K562 (cell line): ENCODE measurements around the gene ALKBH4. TPM values are rescaled to one million over a fixed set of nuclear protein-coding genes. Genes with fewer than 3 reads are reported as not detected.

Experiments used
- ATAC-seq: fragments of 200-7000 bp; cut with Tn5 transposase; 3 replicates; pipeline ENCODE4 v1.9.1; 2020; ENCODE audit warnings: moderate library complexity
- BruUV-seq: library from RNA; stranded (reverse); fragments of 400-500 nt; replicated peaks from 2 replicates; lab custom pipeline; 2021; lab: Mats Ljungman, UMichigan
- CTCF ChIA-PET: fragments of 300-600 bp; formaldehyde crosslinking; extraction: SDS; loops from one replicate; lab custom pipeline; 2021; ENCODE audit warnings: low intra/inter-chr PET ratio; lab: Yijun Ruan, JAX
- POLR2A ChIA-PET: fragments of 300-600, 350-650 bp; sonication (Branson Sonifier 250); formaldehyde crosslinking; extraction: SDS; loops from one replicate; lab custom pipeline; 2021; ENCODE audit warnings: antibody characterized with exemption, inconsistent platforms; lab: Yijun Ruan, JAX
- DNase-seq, 4 experiments: peaks; one replicate each; pipeline versions ENCODE4 v3.0.0 to v3.0.0-alpha.2; 2011 to 2018; ENCODE audit warnings: low spot score in 3 of 4, mixed read lengths in 3 of 4; ENCODE audit errors: extremely low read depth in 1 of 4
- FAIRE-seq: peaks from 2 replicates; lab custom pipeline; 2011; peaks lifted over from hg19 to GRCh38; lab: Jason Lieb, UNC
- H2AFZ ChIP-seq: 2 replicates; pipeline ENCODE4 v1.6.0; 2011; ENCODE audit warnings: low read depth, low read length, control low read depth, inconsistent platforms
- H3K27ac ChIP-seq: fragments of 200-600 bp; 3 replicates; pipeline ENCODE4 v1.8.0; 2011; ENCODE audit warnings: low read depth, mild to moderate bottlenecking, control low read depth, inconsistent platforms, low read length, moderate library complexity, mixed read lengths; ENCODE audit errors: extremely low read depth
- H3K27me3 ChIP-seq, 2 experiments: fragments of 300-600 bp in 1 of 2; 2 replicates in 1 of 2; 3 replicates in 1 of 2; pipeline versions ENCODE4 v1.6.0 to v1.8.0; 2011; ENCODE audit warnings: inconsistent platforms in 2 of 2, low read length in 2 of 2, mild to moderate bottlenecking in 1 of 2, mixed read lengths in 1 of 2, moderate library complexity in 1 of 2; ENCODE audit not compliant: control insufficient read depth in 2 of 2, insufficient read depth in 2 of 2
- H3K36me3 ChIP-seq: fragments of 300-600 bp; 3 replicates; pipeline ENCODE4 v1.8.0; 2011; ENCODE audit warnings: mild to moderate bottlenecking, low read length, inconsistent platforms; ENCODE audit not compliant: control insufficient read depth, insufficient read depth
- H3K4me1 ChIP-seq, 2 experiments: fragments of 200-600 bp in 1 of 2; replicated peaks in 1 of 2; 2 replicates in 1 of 2; 3 replicates in 1 of 2; pipeline versions ENCODE4 v1.5.1 to v1.8.0; 2011; ENCODE audit warnings: inconsistent platforms in 2 of 2, low read length in 2 of 2, mild to moderate bottlenecking in 1 of 2, mixed read lengths in 1 of 2, moderate library complexity in 1 of 2; ENCODE audit not compliant: control insufficient read depth in 2 of 2, insufficient read depth in 2 of 2
- H3K4me2 ChIP-seq: 2 replicates; pipeline ENCODE4 v1.6.1; 2011; ENCODE audit warnings: low read length, control low read depth, inconsistent platforms, mixed read lengths; ENCODE audit not compliant: insufficient read depth
- H3K4me3 ChIP-seq: fragments of 200-600 bp; sonication (generic), shearing (Covaris generic); 2 replicates; pipeline ENCODE4 v1.5.1; 2016; ENCODE audit warnings: control low read depth, inconsistent platforms
- H3K79me2 ChIP-seq: fragments of 200-600 bp; 3 replicates; pipeline ENCODE4 v1.8.0; 2011; ENCODE audit warnings: low read length, inconsistent platforms; ENCODE audit not compliant: control insufficient read depth, insufficient read depth
- H3K9ac ChIP-seq, 2 experiments: 2 replicates each; pipeline versions ENCODE4 v1.6.0 to v1.6.1; 2011; ENCODE audit warnings: low read depth in 2 of 2, low read length in 2 of 2, control low read depth in 1 of 2, inconsistent platforms in 1 of 2, mild to moderate bottlenecking in 1 of 2, mixed read lengths in 1 of 2; ENCODE audit not compliant: insufficient read depth in 1 of 2
- H3K9me1 ChIP-seq: one replicate; pipeline ENCODE4 v1.6.0; 2011; ENCODE audit warnings: inconsistent platforms, mild to moderate bottlenecking, low read length, moderate library complexity; ENCODE audit not compliant: control insufficient read depth, insufficient read depth
- H3K9me3 ChIP-seq: replicated peaks from 2 replicates; pipeline ENCODE4 v1.5.1; 2011; ENCODE audit warnings: low read depth, low read length, inconsistent platforms; ENCODE audit not compliant: control insufficient read depth, insufficient read depth
- H4K20me1 ChIP-seq: replicated peaks from 2 replicates; pipeline ENCODE4 v1.6.1; 2011; ENCODE audit warnings: low read length, inconsistent platforms, mixed read lengths; ENCODE audit not compliant: control insufficient read depth, insufficient read depth
- ELF2 ChIP-seq: fragments of 250-450 bp; sonication (Bioruptor Pico); IDR thresholded peaks from 2 replicates; pipeline ENCODE4 v1.5.0; 2021; ENCODE audit warnings: mild to moderate bottlenecking
- HNRNPUL1 ChIP-seq: fragments of 200-400 bp; formaldehyde crosslinking; IDR thresholded peaks from 2 replicates; pipeline ENCODE4 v1.6.1; 2017; ENCODE audit warnings: low read length
- POLR2G ChIP-seq: fragments of 200-400 bp; formaldehyde crosslinking; IDR thresholded peaks from 2 replicates; pipeline ENCODE4 v1.6.1; 2017; ENCODE audit warnings: low read depth, mild to moderate bottlenecking, antibody characterized with exemption, low read length, moderate library complexity
- RBFOX2 ChIP-seq: fragments of 200-400 bp; formaldehyde crosslinking; IDR thresholded peaks from 2 replicates; pipeline ENCODE4 v1.6.1; 2017; ENCODE audit warnings: low read depth, mild to moderate bottlenecking, low read length, moderate library complexity
- RBM22 ChIP-seq: fragments of 200-400 bp; formaldehyde crosslinking; IDR thresholded peaks from 2 replicates; pipeline ENCODE4 v1.6.1; 2018; ENCODE audit warnings: low read length, low read depth; ENCODE audit not compliant: poor library complexity, severe bottlenecking
- SAP30 ChIP-seq: fragments of 200-600 bp; sonication (generic); IDR thresholded peaks from 2 replicates; pipeline ENCODE4 v1.6.1; 2012; ENCODE audit warnings: borderline replicate concordance, low read depth, mild to moderate bottlenecking, moderate library complexity, low read length, control low read depth, inconsistent platforms; ENCODE audit not compliant: insufficient read depth, poor library complexity, severe bottlenecking
- SIRT6 ChIP-seq: IDR thresholded peaks from one replicate; pipeline ENCODE4 v1.6.1; 2012; ENCODE audit warnings: low read depth, mild to moderate bottlenecking, control low read depth, inconsistent platforms, low read length, moderate library complexity
- ZNF143 ChIP-seq: sonication (generic); formaldehyde crosslinking; IDR thresholded peaks from 2 replicates; pipeline ENCODE4 v1.9.0; 2022; ENCODE audit warnings: mild to moderate bottlenecking, missing genetic modification reagents
- ZNF197 ChIP-seq: fragments of 200-800 bp; sonication (Bioruptor generic); IDR thresholded peaks from 2 replicates; pipeline ENCODE4 v1.6.1; 2016; ENCODE audit warnings: low read depth, missing genetic modification characterization, missing compliant biosample characterization
- WGBS: fragments of 100-300 bp; shearing (Covaris generic); methylation state at CpG from one replicate; pipeline ENCODE4 v1.1.6; 2016; ENCODE audit warnings: low coverage, mixed read lengths; ENCODE audit not compliant: insufficient coverage; ENCODE audit errors: missing lambda C conversion rate; 5-methylcytosine and 5-hydroxymethylcytosine counted together
- in situ Hi-C: fragments of 300-500 bp; cut with MboI; formaldehyde crosslinking; loops from 4 replicates; pipeline ENCODE4 v1.15.0; 2018; ENCODE audit warnings: inconsistent platforms, mixed read lengths
- intact Hi-C: fragments of 100-400 bp; cut with micrococcal nuclease; formaldehyde crosslinking; loops from 2 replicates; pipeline ENCODE4 v1.14.2; 2022
- polyA plus RNA-seq, 8 experiments: library from polyadenylated mRNA; depleted of rRNA in 4 of 8; stranded (reverse) in 5 of 8; unstranded in 3 of 8; fragments of >200 nt; fragmentation: Nextera tagmentation in 2 of 8; fragmentation: Illumina TruSeq in 1 of 8; extraction: Ambion mirVana in 2 of 8; extraction: Trizol in 1 of 8; gene quantifications; 2 replicates each; pipeline versions ENCODE4 v1.2.1 to v1.2.3, GENCODE V29; 2011 to 2014; ENCODE audit warnings: inconsistent platforms in 1 of 8, missing spikeins in 1 of 8
- total RNA-seq, 7 experiments: library from RNA; depleted of rRNA in 6 of 7; stranded (reverse); fragments of >200 nt in 6 of 7; fragmentation: Illumina TruSeq in 2 of 7; extraction: Trizol in 2 of 7; gene quantifications; 2 replicates each; pipeline versions ENCODE4 v1.2.1 to v1.2.3, GENCODE V29; 2011 to 2021; ENCODE audit warnings: low replicate concordance in 1 of 7

ALKBH4 gene
- total and polyA plus RNA-seq, 9 of the 15 experiments (the other 6 are each of a cell fraction or from before 2014, with no cell fraction given): 4.6 to 21.4 (median 11.8) TPM

DNA sequence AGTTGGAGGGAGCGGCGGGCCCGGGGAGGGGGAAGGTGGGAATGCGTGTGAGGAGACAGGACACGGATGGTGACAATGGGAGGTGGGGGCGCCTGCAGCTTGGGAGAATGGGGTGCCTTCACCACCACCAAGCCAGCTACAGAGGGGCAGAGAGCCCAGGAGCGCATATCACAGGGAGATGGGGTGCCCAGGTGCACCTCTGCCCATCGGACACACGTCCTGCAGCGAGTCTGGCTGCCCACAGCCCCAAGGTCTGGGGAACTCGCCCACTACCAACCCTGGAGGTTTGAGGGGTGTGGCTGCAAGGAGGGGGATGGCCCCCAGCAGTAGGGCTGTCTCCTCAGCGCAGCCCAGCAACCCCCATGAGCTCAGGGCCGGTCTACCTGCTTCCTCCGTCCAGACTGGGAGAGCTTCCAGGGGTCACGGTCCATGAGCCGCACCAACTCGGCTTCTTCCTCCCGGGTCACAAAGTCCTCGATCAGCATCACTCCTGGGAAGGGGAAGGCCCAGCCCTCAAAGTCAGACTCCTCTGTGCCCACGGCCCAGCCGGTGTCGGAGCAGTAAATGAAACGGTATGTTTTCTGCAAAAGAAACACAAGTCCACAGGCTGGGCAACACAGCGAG, 5.3 kb downstream of the ALKBH4 start:
- Histone ChIP-seq H3K27ac (no peak overlapping the region), H4K20me1 (no peaks in the 10 kb centered on the region), H3K9me1 (peaks cover 3% of the 10 kb centered on the region), H3K9me3 (no peaks in the 10 kb centered on the region), H3K4me2 (no peak overlapping the region), H3K4me1 (peaks cover 3 to 38% of the 10 kb centered on the region in 2 experiments; a peak in 3 of 5 replicates), H3K9ac (peak overlapping the region in 1 of 2 experiments; percentile 57; a peak in 2 of 4 replicates), H2AFZ (no peak overlapping the region), H3K79me2 (peaks cover 29% of the 10 kb centered on the region), H3K4me3 (no peak overlapping the region), H3K27me3 (no peaks in the 10 kb centered on the region), H3K36me3 (peaks cover 43% of the 10 kb centered on the region; the same call in 2 of the 3 replicates)
- TF ChIP-seq SAP30 (no peak), POLR2G (peak; percentile 42)
- intact Hi-C loops: no loop called here
- FAIRE-seq (no peak), DNase-seq (no peak), ATAC-seq (no peak)
- CTCF ChIA-PET: no interaction called here
- POLR2A ChIA-PET: no interaction called here
- BruUV-seq: no TSS peak
- in situ Hi-C loops: loop anchor here (25.0 kb wide), 2 partner anchors 103 to 203 kb away; partner anchors contain the start of genes POLR2J2, POLR2J3, SPDYE2 and SPDYE2B
- 90% methylated on average over 20 of the region's 24 CpGs for WGBS

DNA sequence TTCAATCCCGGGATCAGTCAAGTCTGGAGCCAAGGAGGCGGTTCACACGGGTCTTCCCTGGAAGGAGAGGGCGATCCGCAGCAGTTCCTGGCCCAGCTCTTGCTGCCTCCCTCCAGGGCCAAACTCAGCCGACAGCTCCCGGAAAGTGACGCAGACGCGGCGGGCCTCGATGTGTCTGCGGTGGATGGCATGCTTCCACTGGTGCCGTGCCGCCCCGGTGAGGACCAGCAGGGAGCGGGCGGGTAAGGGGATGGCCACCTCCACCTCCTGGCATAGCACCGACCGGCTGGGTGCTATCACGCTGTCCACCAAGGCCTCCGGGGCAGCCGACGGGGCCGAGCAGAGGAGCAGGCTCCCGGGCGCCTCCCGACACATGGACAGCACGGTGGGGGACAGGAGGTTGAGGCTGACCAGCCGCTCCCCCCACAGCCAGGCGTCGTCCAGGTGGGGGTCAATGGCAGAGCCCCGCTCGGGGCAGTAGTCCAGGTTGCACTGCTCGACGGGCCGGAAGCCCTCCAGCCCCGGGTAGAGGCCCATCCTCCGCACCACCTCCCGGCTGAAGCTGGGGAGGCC, 7.2 kb downstream of the ALKBH4 start:
- Histone ChIP-seq H3K27me3 (no peaks in the 10 kb centered on the region), H3K4me3 (no peak overlapping the region), H3K79me2 (peaks cover 12% of the 10 kb centered on the region), H3K9me1 (peaks cover 3% of the 10 kb centered on the region), H3K36me3 (peaks cover 43% of the 10 kb centered on the region; the same call in 2 of the 3 replicates), H3K27ac (no peak overlapping the region; the same call in 2 of the 3 replicates), H3K4me2 (no peak overlapping the region), H3K9me3 (no peaks in the 10 kb centered on the region), H2AFZ (no peak overlapping the region), H3K4me1 (peaks cover 0 to 29% of the 10 kb centered on the region in 2 experiments; a peak in 3 of 5 replicates), H4K20me1 (no peaks in the 10 kb centered on the region), H3K9ac (peak overlapping the region in 1 of 2 experiments; percentile 37; a peak in 1 of 4 replicates)
- no peak for FAIRE-seq
- in situ Hi-C loops: loop anchor here (25.0 kb wide), 2 partner anchors 105 to 205 kb away; partner anchors contain the start of genes POLR2J2, POLR2J3, SPDYE2 and SPDYE2B
- TF ChIP-seq ZNF197 (CRISPR knock-in tag) (no peak), POLR2G (peak; percentile 42), ELF2 (CRISPR knock-in tag) (no peak), HNRNPUL1 (no peak), RBM22 (peak; percentile 32), RBFOX2 (peak; percentile 35; the same call in 1 of the 2 replicates), SIRT6 (no peak), ZNF143 (CRISPR knock-in tag) (no peak)
- BruUV-seq: no TSS peak
- intact Hi-C loops: no loop called here
- ATAC-seq: no peak
- DNase-seq: no peak
- WGBS: 95% methylated on average over 35 of the region's 40 CpGs
- ChIA-PET CTCF (no interaction called here), POLR2A (interaction anchor here (0.6 to 1.0 kb wide), 2 partner anchors 25 to 601 kb away, joined by 3 read pairs; no protein-coding TSS in a partner anchor)
